GM18861 (cell line): ENCODE data around the gene PRDX1.
"Not testable (repeated sequence)": the region's sequence is repeated elsewhere in the genome, so short reads cannot be mapped to it uniquely, and the experiment has no call there.

Experiments
- ATAC-seq: cut with Tn5 transposase; IDR thresholded peaks from one replicate; pipeline ENCODE4 v1.9.1; 2021; ENCODE audit not compliant: unreplicated experiment

Gene PRDX1

DNA sequence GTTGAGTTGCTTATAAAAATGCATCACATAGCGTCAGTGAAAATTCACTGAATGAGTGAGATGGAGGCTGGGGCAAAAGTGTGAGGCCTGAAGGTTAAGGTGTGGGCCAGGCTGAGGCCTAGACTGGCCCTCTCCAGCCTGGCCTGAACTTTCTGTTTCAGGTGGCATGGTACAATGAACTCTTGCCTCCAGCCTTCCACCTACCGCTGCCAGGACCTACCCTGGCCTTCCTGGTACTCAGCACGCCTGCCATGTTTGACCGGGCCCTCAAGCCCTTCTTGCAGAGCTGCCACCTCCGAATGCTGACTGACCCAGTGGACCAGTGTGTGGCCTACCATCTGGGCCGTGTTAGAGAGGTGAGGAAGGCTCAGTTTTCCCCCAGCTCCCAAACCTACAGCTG lies 14.5 kb downstream of the PRDX1 start:
- no peak for ATAC-seq

DNA sequence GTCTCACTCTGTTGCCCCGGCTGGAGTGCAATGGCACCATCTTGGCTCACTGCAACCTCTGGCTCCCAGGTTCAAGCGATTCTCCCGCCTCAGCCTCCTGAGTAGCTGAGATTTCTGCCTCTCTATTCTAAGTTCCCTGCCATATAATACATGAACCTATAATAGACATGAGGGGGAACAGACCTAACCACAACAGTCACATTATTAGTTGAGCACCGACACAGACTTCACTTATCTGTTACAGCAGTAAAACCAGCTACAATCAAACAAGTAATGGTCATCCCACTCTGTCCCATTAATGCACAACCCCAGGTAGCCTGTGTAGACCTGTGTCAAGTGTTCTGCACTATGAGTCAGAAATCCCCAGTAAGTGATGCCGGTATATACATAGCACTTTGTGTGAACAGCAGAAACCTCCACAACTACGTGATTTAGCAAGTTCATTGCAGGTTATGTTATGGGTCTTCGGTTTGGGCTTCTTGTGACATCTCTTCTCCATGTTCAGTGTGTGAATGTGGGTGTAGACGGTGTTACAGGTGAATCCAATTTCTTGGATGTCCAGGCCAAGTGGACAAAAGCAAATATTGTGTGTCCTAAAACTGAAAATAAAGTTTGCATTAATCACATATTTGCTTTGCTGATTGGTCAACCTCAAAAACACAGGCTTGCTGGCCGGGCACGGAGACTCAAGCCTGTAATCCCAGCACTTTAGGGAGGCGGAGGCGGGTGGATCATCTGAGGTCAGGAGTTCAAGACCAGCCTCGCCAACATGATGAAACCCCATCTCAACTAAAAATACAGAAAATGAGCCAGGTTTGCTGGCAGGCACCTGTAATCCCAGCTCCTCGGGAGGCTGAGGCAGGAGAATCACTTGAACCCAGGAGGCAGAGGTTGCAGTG lies 18.0 kb downstream of the PRDX1 start:
- ATAC-seq, result no peak

DNA sequence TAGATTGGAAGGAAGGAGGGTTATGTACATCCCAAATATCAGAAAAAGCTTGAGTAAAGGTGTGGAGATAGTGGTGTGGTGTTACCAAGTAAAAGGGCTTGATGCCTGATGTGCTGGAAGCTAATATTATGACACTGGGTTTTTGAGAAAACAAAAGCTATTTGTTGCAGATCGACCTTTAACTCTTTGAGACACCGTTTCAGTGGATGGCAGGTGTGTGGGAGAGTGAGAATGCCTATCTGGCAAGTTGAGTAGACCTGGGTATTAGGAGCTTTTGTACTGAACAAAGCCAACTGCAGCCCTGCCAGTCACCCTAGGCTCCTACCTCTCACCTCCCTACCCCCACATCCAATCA lies 20.2 kb downstream of the PRDX1 start:
- no peak for ATAC-seq

DNA sequence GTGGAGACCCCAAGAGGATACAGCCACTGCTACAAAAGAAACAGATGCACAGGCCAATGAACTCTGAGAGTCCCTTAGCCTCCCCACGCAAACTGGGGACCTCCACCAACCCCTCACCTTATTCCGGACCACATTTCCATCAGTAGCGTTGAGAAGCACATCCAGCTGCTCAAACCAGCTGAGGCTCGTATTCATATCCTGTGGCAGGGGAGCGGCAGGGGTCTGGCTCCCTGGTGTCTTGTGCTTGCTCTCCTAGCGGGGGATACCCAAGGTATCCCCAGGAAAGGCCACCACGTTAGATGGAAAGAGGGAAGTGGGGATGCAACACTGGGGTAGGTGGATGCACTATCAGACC lies 22.3 kb downstream of the PRDX1 start:
- ATAC-seq, result no peak

DNA sequence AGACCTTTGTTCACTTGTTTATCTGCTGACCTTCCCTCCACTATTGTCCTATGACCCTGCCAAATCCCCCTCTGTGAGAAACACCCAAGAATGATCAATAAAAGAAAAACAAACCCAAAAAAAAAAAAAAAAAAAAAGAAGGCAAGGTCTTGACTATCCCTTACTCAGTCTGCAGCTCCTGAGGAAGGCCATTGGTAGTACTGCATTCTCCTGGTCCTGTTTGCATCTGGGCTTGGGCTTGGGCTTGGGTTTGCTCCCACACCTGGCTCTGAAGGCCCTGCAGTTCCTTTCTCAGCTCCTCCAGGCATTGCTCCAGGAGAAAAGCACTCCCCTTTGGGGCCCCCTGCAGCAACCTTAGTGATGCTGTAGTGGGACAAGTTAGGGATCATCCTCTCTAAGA lies 23.4 kb downstream of the PRDX1 start:
- no peak for ATAC-seq

DNA sequence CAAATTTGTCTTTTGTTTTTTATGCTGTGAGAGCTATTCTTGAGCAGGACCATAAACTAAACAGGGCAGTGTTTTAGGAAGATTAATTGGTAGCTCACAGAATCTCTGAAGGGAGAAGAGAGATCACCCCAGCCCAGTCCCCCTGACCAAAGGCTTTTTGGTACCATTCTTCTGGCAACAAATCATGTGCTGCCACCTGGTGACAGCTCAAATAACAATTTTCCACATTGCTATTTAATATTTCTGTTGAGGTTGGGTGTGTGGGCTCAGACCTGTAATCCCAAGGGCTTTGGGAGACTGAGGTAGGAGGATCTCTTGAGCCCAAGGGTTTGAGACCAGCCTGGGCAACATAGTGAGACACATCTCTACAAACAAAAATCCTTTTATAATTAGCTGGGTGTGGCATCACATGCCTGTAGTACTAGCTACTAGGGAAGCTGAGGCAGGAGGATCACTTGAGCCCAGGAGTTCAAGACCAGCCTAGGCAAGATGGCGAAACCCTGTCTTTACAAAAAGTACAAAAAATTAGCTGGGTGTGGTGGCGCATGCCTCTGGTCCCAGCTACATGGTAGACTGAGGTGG lies 28.5 kb downstream of the PRDX1 start:
- ATAC-seq, result no peak

DNA sequence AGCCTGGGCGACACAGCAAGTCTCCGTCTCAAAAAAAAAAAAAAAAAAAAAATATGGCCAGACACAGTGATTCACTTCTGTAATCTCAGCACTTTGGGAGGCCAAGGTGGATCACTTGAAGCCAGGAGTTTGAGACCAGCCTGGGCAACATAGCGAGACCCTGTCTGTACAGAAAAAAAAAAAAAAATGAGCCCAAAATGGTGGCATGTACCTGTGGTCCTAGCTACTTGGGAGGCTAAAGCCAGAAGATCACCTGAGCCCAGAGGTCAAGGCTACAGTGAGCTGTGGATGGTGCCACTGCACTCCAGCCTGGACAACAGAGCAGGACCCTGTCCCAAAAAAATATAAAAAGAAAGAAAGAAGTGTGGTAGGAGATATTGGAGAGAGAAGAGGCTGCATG lies 29.0 kb downstream of the PRDX1 start:
- ATAC-seq, result no peak

DNA sequence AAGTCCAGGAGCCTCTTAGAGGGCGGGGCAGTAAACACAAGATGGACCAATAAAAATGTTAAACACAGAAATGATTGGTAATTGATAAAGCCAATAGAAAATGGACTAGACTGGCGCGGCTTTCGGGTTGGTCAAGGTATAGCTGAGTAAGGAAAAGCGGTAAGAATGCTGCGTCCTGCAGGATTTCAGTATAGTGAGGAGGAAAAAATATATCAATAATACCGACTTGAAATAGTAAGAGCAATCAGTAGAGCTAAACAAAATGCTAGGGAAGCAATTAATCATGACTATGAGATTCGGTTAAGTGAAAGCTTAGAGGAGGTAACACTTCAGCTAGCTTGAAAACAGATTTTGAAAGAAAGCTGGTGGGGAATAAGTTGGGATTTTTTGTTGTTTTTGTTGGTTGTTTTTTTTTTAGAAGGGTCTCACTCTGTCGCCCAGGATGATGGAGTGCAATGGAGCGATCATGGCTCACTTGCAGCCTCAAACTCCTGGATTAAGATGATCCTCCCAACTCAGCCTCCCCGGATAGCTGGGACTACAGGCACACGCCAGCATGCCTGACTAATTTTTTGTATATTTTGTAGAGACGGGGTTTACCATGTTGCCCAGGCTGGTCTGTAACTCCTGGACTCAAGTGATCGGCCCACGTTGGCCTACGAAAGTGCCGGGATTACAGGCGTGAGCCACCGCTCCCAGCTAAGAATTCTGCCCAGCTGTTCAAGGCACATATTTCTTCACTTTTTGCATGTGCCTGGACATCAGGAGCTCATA lies 30.0 kb downstream of the PRDX1 start:
- ATAC-seq, result no peak

DNA sequence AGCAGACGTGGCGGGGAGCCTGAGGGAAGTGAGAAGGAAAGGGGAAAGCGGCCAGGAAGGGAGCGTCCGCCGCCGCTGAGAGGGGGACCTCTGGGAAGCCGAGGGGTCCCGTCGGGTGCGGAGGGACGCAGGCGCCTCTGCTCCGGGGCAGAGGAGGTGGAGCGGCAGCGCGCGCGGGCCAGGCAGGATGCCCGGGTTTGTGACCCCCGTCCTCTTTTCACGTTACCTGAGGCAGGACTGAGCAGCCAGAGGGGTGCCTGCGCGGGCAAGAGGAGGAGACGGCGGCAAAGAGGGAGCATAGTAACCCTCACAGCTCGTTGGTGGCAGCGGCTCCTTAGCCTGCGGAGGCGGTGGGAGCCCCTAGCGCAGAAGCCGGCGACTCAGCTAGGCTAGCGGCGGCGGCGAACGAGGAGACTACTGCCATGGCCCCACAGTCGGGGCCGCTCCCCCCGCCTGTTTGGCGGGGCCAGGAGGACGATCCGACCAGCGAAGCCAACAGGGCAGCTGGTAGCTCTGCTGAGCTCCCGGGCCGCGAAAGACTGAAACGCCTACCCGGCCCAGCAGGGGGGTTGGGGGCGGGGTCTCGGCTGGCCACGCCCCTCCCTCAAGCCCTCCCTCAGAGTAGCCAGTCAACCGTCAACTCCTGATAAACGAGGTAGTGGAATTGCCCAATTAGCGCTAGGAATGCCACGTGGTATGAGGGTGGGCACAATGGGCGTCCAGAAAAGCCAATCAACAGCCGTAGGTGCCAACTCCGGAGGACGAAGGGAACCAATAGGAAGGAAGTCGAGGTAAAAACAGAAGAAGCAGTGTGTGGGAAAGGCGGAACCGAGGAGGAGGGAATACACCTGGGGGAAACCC lies 30.8 kb downstream of the PRDX1 start, which contains the start of gene TESK2:
Gene TESK2 (minus strand): TSS at position 538 of the 861 bp plus-strand sequence. CDS start 33,378 bp downstream, outside the sequence.
- ATAC-seq, result peak; percentile 83

DNA sequence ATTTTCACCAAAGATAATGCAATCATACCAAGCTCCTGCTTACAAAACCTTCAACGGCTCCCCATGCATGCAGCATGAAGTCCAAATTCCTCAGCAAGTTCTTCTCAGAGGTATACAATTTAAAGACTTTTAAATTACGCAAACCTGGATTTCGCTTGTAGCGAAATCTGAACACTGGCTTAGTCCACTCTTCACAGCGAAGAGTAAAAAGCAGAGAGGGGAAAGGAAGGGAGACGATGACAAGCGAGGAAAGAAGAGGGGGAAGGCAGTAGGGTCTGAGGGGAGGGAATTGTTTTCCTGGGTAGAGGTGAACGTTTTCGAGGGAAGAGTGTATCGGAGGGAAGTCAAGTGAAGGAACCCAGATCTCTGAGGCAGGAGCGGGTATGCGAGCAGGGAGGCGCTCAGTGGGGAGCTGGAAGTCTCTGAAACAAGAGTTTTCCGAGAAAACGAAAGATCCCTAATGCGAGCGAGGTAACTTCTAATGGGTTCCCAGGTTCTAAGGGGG lies 31.5 kb downstream of the PRDX1 start:
- ATAC-seq, result no peak

DNA sequence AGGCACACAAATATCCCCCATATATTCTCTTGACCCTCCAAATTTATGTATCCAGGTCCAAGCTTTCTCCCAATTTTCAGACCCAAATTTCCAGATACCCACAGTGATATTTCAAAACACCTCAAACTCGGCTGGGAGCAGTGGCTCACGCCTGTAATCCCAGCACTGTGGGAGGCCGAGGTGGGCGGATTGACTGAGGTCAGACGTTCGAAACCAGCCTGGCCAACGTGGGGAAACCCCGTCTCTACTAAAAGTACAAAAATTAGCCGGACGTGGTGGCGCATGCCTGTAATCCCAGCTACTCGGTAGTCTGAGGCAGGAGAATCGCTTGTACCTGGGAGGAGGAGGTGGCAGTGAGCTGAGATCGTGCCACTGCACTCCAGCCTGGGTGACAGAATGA lies 32.3 kb downstream of the PRDX1 start:
- not testable (repeated sequence) for ATAC-seq

DNA sequence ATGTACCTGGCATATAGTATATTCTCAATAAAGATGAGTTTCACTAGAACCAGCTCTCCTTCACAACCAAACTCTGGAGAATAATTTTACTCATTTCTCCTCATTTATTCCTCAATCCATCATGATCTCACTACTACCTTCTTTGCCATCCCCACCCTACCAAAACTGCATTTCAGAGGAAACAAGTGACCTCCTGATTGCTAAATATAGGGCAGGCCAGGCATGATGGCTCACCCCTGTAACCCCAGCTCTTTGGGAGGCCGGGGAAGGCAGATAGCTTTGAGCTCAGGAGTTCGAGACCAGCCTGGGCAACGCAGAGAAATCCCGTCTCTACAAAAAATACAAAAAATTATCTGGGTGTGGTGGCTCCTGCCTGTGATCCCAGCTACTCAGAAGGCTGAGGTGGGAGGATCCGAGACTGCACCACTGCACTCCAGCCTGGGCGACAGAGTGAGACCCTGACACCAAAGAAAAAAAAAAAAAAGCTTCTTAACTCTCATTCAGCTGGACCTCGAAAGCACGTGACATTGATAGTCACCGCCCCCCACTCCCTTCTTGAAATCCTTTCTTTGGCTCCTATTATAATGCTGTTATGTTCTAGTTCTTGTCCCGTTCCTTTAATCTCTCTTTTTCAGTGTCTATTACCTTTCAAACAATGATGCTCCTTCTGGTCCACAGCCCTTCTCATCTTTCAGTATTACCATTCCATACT lies 32.9 kb downstream of the PRDX1 start:
- no peak for ATAC-seq

DNA sequence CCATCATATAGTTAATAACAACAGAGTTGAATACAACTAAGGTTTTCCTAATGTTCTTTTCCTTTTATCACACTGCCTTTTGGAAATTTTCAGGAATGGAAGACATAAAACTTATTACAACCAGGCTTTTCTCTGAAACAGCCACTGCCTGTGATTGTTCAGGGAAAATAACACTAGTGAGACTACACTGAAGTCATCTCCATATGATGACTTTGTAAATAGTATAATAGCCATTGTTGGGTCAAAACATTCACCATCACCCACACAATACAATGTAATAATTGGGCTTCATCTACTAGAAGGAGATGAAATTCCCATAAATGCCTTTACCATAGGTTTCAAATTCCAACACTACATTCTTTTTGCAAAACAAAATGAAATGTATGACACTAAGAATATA lies 35.7 kb downstream of the PRDX1 start:
- ATAC-seq, result no peak

DNA sequence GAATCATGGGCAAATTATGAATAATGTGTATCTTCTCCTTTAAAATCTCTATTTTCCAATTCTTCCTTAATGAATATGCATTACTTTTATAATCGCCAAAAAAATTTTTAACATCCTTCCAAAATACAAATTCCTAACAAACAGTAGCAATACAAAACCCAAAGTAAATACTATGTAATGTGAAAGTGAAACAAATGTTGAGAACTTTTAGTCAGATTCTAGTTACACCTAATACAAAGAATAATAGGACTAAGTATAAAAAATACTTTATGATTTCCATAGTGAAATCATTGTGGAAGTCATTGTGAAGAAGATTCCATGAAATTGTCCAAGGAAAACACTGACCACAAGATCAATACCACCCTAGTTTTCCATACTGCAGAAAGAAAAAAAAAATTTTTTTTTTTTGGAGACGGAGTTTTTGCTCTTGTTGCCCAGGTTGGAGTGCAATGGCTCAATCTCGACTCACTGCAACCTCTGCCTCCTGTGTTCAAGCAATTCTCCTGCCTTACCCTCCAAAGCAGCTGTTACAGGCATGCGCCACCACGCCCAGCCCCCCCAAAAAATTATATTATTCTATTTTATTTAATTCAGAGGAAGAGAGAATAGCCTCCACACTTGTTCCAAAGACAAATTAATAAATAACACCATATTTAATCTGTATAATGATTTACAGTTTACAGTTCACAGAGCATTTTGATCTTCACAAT lies 42.5 kb downstream of the PRDX1 start:
- no peak for ATAC-seq

DNA sequence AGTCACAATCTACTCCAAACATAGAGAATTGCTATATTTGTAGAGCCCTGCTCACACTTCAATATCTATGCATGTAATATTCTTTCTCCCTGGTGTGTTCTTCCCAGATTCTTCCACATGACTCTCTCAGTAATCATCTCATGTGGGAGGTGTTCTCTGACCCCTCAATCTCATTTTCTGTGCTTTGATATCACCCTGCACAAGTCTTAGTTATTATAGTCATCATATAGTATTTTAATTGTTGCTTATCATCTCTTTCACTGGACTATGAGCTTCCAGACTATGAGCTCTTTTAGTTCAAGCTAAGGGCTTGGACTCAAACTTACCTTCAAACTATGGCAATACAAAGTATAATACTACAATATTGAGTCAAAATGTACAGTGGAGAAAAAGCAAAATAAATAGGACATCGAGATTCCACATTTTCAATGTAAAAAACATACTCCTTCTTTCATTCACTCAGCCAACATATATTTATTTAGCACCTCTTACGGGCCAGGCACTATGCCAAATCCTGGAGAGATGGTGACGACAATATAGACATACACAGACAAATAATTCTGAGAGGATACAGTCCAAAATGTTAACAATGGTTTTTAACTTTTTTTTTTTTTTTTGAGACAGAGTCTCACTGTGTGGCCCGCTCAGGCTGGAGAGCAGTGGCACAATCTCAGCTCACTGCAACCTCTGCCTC lies 43.4 kb downstream of the PRDX1 start:
- no peak for ATAC-seq

DNA sequence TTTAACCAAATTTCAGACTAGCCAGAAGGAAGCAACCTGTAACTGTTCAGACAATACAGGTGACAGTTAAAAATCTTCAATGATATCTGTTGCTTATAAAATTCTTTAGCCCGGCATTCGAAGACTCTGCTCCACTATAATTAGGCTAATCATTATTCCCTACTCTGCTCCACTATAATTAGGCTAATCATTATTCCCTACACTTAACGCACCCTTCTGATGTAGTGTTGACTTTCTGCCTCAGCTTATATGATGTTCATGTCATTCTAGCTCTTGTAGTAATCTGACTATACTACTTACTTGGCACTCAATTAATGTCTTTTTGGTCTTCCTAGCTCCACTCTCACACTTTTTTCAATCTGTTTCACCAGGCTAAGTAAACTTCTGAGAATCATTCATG lies 44.0 kb downstream of the PRDX1 start:
- ATAC-seq, result no peak

DNA sequence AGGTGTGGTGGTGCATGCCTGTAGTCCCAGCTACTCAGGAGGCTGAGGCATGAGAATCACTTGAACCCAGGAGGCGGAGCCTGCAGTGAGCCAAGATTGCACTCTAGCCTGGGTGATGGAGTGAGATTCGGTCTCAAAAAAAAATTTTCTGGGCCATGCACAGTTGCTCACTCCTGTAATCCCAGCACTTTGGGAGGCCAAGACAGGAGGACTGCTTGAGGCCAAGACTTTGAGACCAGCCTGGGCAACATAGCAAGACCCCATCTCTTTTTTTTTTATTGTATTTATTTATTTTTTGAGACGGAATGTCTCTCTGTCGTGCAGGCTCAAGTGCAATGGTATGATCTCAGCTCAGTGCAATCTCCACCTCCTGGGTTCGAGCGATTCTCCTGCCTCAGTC lies 47.5 kb downstream of the PRDX1 start:
- ATAC-seq, result not testable (repeated sequence)

DNA sequence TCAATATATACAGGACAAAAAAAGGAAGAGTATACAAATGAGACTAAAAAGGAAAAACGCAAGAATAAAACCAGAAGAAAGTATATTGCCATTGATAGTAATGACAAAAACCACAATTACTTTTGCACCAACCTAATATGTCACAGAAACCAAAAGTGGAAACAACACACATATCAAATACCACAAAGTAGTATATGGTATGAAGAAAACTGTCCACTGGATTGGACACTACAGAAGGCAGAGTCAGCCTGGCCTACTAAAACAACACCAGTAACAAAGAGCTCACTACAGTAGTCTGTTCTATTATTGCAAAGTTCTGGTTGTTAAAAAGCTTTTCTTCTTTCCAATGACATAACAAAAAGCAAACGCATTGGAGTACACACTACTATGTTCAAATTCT lies 48.4 kb downstream of the PRDX1 start:
- no peak for ATAC-seq

DNA sequence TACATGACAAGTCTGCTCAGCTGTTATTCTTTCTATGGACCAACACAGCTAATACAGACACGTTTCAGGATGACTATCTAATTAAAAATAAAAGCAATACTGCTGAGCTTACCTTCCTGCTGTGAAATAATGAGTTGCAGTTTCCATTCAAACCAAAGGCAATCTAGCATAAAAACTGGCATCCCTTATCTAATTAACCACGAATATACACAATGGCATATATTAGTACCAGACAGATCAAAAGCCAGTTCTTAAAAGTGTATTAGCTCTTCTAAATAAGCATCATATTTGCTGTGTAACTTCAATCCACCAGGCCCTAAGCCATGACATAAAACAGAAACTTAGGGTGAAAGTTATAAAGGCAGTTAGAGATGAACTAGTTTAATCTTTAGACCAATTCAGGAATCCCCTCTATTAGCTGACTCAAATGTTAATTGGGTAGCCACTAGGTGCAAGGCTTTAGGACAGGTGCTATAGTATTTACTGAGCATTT lies 51.3 kb downstream of the PRDX1 start:
- no peak for ATAC-seq
